KOPT-K1 (cell line): ENCODE data around the gene OSTN.
"Not testable (repeated sequence)": the region's sequence is repeated elsewhere in the genome, so short reads cannot be mapped to it uniquely, and the experiment has no call there.

Experiments
- H3K27ac ChIP-seq: fragments of 200-600 bp; sonication (generic); 2 replicates; pipeline ENCODE4 v1.5.1; 2016; ENCODE audit warnings: antibody characterized with exemption, mild to moderate bottlenecking, low read depth, low read length; ENCODE audit not compliant: poor library complexity, severe bottlenecking
- H3K36me3 ChIP-seq: fragments of 200-600 bp; sonication (generic); 2 replicates; pipeline ENCODE4 v1.5.1; 2017; ENCODE audit warnings: antibody characterized with exemption, mild to moderate bottlenecking, low read length, moderate library complexity; ENCODE audit not compliant: insufficient read depth
- H3K9me3 ChIP-seq: fragments of 200-600 bp; sonication (generic); 2 replicates; pipeline ENCODE4 v1.5.1; 2017; ENCODE audit warnings: antibody characterized with exemption, low read length, mild to moderate bottlenecking; ENCODE audit not compliant: insufficient read depth, poor library complexity, severe bottlenecking

Gene OSTN

DNA sequence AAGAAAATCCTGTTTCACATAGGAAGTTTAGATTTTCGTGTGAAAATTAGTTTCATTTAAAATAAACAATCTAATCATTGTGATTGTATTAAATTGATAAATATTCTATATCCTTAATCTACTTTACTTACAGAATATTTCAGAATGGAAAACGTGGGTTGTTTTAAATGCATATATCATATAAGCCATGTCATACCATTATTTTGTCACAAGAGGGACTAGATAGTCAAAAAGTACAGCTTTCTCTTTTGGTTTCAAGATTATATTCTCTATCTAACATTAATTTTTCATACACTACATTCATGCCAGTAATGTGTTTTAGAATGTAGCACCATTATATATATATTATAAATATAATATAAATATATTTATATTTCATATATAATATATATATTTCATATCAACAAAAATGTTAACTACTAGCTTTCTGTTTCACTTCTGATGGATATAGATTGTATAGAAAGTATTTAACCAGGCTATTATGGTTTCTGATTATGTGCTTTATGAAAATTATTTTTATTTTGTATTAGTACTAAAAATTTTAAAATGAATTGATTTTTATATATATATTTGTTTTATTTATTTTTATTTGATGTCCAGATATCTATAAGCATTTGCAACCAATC lies 45.3 kb downstream of the OSTN start:
- H3K36me3 ChIP-seq = no peaks in the 10 kb centered on the region
- H3K9me3 ChIP-seq = no peaks in the 10 kb centered on the region
- H3K27ac ChIP-seq = no peak overlapping the region

DNA sequence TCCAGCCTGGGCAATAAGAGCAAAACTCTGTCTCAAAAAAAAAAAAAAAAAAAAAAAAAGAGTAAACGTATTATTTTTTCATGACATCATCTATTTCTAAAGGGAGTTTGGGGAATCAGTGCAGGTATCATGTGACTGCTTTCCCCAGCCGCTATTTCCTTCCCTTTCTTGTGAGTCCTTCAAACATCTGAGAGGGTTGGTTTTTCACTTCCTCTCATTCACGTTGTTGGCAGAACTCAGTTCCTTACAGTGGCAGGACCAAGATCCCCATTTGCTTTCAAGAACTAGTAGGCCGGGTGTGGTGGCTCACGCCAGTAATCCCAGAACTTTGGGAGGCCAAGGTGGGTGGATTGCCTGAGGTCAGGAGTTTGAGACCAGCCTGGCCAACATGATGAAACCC lies 47.0 kb downstream of the OSTN start:
- not testable (repeated sequence) for H3K9me3 ChIP-seq, H3K27ac ChIP-seq, H3K36me3 ChIP-seq

DNA sequence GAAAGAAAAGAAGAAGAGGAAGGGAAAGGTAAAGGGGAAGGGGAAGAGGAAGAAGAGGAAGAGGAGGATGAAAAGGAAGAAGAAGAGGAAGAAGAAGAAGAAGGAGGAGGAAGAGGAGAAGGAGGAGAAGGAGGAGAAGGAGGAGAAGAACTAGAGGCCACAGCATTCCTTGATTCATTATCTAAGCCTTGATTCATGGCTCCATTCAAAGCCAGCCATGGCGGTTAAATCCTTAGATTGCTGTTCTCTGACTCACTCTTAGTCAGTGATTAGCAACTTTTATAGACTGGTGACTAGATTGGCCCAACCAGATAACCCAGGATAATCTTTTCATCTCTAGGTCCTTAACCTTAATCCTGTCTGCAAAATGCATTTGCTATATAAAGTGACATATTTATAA lies 47.6 kb downstream of the OSTN start:
- H3K36me3 ChIP-seq = no peaks in the 10 kb centered on the region
- H3K27ac ChIP-seq = no peak overlapping the region
- H3K9me3 ChIP-seq = no peaks in the 10 kb centered on the region

DNA sequence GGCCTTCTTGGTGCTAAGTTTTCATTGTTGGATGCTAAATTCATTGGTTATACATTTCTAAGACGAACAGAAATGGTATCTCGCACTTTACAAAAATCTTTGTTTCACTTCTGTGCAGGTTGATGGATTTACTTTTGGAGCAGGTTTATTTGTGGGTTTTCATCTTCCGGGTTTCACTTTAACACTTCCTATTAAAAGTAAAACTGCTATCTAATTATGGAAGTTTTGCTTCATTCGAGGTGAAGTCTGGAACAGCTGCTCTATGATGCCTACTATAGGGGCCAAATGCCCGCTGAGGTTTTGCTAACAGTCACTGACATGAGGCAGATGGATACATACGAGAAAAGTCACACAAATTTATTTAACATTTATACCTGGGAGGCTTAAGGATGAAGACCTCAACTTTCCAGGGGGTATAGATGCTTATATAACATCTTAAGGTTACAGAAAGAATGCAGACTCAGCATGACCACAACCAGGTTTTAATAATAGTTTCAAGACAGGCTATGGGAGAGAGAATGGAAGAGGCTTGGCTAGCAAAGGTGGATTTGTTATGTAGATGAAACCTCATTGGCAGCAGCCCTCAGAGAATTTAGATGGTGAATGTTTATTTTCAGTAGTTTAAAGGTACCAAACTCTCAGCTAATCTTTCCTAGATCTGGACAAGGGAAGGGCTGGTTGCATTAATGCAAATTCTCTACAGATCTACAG lies 54.2 kb downstream of the OSTN start:
- Histone ChIP-seq H3K9me3 (no peaks in the 10 kb centered on the region), H3K36me3 (no peaks in the 10 kb centered on the region), H3K27ac (no peak overlapping the region)

DNA sequence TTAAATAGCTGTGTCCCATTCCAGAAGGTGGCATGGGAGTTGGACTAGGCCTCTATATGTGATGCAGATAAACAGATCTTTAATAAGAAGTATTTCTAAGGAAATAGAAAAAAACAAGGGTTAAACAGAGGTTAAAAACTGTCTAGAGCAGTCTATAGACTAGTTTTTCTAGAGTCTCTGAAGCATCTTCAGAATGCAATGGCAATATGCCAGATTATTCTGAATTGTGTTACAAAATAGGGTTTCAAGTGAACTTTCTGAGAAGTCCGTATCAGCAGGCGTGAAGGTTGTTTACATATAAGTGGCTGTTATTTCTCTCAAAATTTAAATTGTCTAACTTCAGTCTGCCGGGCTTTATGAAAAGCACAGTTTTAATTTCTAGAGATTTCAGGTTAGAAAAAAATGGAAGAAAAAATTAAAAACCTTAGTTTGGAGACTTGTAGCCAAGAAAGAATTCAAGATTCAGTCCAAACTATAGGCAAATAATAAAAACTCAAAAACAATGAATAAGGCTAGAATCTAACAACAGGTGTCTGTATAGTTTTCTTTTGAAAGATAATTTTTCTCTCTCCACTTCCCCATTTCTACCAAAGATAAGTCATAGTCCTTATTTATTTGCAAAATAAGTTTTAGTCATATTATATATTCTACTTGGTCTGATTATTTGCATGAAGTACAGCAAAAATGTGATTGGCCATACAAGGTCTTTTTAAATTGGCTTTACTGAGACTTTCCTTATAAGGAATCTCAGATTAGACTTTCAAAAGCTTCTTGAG lies 55.2 kb downstream of the OSTN start:
- Histone ChIP-seq H3K36me3 (no peaks in the 10 kb centered on the region), H3K27ac (no peak overlapping the region), H3K9me3 (no peaks in the 10 kb centered on the region)

DNA sequence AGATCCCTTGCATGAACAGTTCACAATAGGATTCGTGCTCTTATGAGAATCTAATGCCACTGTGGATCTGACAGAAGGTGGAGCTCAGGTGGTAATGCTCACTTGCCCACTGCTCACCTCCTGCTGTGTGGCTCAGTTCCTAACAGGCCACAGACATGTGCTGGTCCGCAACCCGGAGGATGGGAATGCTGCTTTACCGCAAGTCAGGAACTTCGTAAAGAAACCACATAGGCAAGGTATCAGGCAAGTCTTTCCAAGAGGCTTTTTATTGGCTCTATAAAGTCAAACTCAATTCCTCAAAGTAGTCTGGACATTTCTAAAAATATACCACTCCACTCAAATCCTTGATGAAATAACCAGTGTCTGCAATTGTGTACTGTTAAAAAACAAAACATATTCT lies 56.1 kb downstream of the OSTN start:
- Histone ChIP-seq H3K9me3 (no peaks in the 10 kb centered on the region), H3K36me3 (no peaks in the 10 kb centered on the region), H3K27ac (no peak overlapping the region)

DNA sequence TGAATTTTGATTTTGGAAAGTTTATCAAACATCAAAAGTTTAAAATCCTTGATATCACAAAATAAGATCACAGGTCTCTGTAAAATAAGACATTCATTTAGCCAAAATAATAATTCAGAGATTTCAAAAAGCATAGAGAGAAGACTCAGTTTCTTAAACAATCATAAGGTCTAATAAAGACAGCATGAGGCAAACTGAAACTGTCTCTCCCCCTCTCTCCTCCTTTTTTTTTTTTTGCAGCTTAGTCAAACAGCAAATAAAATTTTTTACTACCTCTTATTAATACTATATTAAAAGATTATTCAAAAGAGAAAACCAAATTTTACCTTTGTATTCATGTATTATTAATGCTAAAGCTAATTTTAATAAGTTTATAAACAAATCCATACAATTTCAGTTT lies 57.4 kb downstream of the OSTN start:
- H3K9me3 ChIP-seq = no peaks in the 10 kb centered on the region
- no peak overlapping the region for H3K27ac ChIP-seq
- no peaks in the 10 kb centered on the region for H3K36me3 ChIP-seq

DNA sequence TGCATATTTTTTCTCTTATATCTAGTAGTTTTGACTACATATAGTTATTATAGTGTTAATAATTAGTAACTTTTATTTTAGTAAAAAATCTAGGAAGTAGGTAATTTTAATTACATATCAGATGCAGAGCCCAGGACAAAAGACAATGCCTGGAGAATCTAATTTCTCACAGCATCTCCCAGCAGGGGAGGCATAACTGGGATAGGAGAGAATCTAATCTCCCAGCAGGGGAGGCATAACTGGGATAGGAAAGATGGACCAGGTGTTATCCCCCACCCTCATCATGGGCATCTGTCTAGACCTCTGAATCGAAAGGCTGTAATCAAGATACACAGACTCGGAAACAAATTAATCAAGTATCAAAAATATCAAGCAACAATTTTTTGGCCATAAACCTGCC lies 58.2 kb downstream of the OSTN start:
- no peak overlapping the region for H3K27ac ChIP-seq
- H3K36me3 ChIP-seq = no peaks in the 10 kb centered on the region
- no peaks in the 10 kb centered on the region for H3K9me3 ChIP-seq

DNA sequence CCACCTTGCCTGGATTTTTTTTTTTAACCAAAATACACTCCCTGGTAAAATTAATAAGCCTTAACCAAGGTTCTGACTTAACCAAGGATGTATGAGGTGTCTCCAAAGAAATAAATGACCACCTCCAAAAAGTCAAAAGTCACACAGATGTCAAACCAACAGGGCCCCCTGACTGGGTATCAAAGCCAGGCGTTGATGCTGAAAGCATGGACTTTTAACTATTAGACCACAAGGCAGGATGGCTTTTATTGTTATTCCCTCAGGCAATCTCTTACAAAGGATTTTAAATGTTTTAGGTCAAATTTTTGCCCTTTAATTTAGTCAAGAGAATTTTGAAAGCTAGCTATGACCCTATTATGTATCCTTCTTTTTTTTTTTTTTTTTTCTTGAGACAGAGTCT lies 60.4 kb downstream of the OSTN start:
- no peaks in the 10 kb centered on the region for H3K36me3 ChIP-seq
- H3K27ac ChIP-seq = no peak overlapping the region

DNA sequence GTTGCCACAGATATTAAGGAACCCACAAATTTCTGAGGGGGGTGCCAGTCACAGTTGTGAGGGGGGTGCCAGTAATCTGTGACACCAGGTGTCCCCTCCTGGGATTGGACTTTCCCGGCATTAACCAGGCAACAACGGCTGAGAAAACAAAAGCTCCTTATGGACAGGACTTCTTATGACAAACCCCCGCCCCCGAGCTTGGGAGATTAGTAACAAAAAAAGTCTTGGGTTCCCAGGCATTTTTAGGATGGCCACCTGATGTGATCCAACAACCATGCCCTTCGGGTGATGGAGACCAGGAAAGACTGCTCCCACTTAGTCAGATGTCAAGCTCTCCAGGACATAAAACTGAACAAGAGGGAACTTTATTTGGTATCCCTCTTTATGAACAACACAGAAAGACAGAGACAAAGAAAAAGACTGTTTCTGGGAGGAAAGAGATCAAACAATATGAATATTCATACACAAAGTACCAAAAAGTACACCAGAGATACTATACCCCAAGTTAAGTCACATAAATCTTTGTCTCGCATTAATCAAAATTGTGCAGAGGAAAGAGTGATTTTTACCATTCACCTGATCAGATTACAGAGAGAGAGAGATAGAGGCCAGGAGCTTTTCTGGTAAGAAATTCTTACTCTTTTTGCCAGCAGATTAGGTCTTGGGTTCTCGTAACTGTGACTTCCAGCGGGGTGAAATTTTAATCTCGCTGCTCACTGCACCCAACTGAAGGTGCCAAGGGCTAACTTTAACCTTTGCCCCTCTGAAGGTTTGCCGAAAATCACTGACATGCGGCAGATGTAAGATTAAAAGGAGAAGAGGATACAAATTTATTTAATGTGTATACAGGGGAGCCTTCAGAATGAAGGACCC lies 61.6 kb downstream of the OSTN start:
- no peak overlapping the region for H3K27ac ChIP-seq
- H3K9me3 ChIP-seq = no peaks in the 10 kb centered on the region
- no peaks in the 10 kb centered on the region for H3K36me3 ChIP-seq

More for the DNA sequence above, 60.4 kb downstream of the OSTN start:
- no peaks in the 10 kb centered on the region for H3K9me3 ChIP-seq

DNA sequence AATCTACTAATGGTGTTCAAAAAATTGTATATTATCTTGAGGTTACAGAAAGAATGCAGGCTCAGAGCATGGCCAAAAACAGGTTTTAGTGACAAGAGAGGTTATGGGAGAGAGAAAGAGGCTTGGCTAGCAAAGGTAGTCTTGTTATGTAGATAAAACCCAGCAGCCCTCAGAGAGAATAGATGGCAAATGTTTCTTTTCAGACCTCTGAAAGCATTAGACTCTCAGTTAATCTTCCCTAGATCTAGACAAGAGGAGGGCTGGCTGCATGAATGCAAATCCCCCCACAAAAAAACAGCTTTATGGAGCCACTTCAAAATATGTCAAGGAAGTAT lies 62.2 kb downstream of the OSTN start:
- Histone ChIP-seq H3K9me3 (no peaks in the 10 kb centered on the region), H3K27ac (no peak overlapping the region), H3K36me3 (no peaks in the 10 kb centered on the region)

DNA sequence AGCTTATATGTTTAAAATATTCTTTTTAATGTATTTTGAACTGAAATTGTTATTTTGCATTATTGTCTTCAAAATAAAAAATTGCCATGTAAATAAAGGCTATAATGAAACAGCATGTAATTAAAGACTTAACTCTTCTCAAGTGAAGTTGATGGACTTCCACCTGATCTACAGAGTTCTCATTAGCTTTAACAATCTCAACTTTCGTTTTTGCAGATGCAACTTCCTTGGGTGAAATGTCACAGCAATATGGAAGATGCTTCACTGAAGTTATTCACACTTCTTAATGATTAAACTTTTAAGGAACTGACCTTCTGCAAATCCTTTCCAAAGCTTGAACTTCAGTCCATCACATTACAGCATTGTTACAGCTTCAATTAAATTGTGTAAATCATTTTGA lies 63.6 kb downstream of the OSTN start:
- Histone ChIP-seq H3K36me3 (no peaks in the 10 kb centered on the region), H3K27ac (no peak overlapping the region), H3K9me3 (no peaks in the 10 kb centered on the region)

DNA sequence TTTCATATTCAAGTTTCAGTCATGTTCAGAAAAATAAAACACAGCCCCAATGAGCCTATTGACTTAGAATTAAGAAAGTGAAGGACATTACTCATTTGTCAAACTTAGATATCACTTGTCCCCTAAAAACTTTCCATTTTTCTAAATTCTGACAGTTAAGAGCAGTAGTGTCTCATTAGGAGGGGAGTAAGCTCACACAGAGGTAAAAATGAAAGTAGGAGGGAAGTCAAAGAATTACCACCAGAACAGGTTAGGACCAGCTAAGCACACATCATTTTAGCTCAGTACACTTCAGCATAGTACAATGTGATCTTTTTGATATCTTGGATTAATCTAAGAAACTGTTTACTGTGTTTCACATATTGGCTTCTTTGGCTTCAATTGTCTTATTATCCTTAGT lies 64.3 kb downstream of the OSTN start:
- no peaks in the 10 kb centered on the region for H3K9me3 ChIP-seq

DNA sequence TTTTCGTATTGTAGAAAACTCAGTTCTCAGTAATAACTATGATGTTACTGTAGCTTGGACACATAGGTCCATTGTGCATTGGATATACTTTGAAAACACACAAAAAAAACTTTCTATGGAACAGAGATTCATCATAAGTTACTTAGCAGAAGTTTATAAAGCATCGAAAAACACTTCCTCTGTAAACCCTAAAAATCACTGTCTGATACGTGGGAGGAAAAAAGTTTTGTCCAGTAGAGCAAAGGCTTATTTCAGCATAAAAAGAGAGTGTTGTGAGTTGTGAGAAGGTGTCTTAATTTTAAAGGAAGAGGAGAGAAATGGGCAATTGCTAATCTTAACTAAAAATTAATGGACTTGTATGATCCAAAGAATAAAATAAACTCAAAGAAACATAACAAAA lies 64.8 kb downstream of the OSTN start:
- H3K36me3 ChIP-seq = no peaks in the 10 kb centered on the region
- H3K27ac ChIP-seq = no peak overlapping the region

More for the DNA sequence above, 64.3 kb downstream of the OSTN start:
- Histone ChIP-seq H3K36me3 (no peaks in the 10 kb centered on the region), H3K27ac (no peak overlapping the region)

DNA sequence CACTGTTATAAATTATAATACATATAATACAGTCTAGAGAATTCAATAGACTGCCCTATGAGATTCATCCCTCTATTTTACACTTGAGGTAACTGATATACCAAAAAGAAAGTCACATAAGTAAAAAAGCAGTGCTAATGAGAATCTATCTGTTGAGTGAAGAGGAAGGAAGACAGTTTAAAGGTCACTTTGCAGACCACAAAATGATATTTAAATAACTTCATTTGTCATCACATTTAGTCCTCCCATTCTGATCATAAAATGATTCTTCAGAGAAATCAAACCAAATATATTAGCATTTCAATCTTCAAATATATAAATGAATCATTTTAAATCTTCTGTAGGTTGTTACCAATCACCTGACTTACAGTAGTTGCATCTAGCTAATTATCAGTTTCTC lies 69.7 kb downstream of the OSTN start:
- H3K36me3 ChIP-seq = no peaks in the 10 kb centered on the region
- H3K9me3 ChIP-seq = no peaks in the 10 kb centered on the region
- H3K27ac ChIP-seq = no peak overlapping the region

More for the DNA sequence above, 64.8 kb downstream of the OSTN start:
- no peaks in the 10 kb centered on the region for H3K9me3 ChIP-seq
